SK-N-SH (cell line): Measurements from ENCODE around the gene AKAP17A. TPM values are rescaled to one million over a fixed set of nuclear protein-coding genes. Genes with fewer than 3 reads are reported as not detected.

Experiments
- CTCF ChIA-PET: fragments of 300-600, 350-600 bp; formaldehyde crosslinking; extraction: SDS; loops from one replicate; lab custom pipeline; 2021; lab: Yijun Ruan, JAX
- POLR2A ChIA-PET: fragments of 350-600 bp; sonication (Branson Sonifier 250); formaldehyde crosslinking; extraction: SDS; loops from one replicate; lab custom pipeline; 2020; ENCODE audit warnings: antibody characterized with exemption, inconsistent platforms; lab: Yijun Ruan, JAX
- DNase-seq: peaks from one replicate; pipeline ENCODE4 v3.0.0; 2012
- H2AFZ ChIP-seq: fragments of 200-600 bp; sonication (generic); 2 replicates; pipeline ENCODE4 v1.8.1; 2016; ENCODE audit warnings: antibody characterized with exemption, mild to moderate bottlenecking, low read depth
- H3F3A ChIP-seq: fragments of 200-600 bp; sonication (generic); replicated peaks from 2 replicates; pipeline ENCODE3; 2016; ENCODE audit warnings: antibody characterized with exemption, mild to moderate bottlenecking; ENCODE audit not compliant: insufficient read depth
- H3K27ac ChIP-seq, 2 experiments: fragments of 200-500 bp in 1 of 2; fragments of 200-600 bp in 1 of 2; sonication (Bioruptor generic) in 1 of 2; sonication (generic), shearing (Covaris generic) in 1 of 2; 2 replicates each; pipeline versions ENCODE4 v1.5.1 to v1.6.1; 2014 to 2016; ENCODE audit warnings: low read depth in 2 of 2, inconsistent platforms in 1 of 2, low read length in 1 of 2, mild to moderate bottlenecking in 1 of 2, mixed read lengths in 1 of 2
- H3K27me3 ChIP-seq: fragments of 200-600 bp; sonication (generic), shearing (Covaris generic); 2 replicates; pipeline ENCODE4 v1.6.1; 2016; ENCODE audit warnings: mixed run types; ENCODE audit not compliant: insufficient read depth
- H3K36me3 ChIP-seq, 2 experiments: fragments of 200-500 bp in 1 of 2; fragments of 200-600 bp in 1 of 2; sonication (Bioruptor generic) in 1 of 2; sonication (generic) in 1 of 2; replicated peaks in 1 of 2; 2 replicates each; pipeline versions ENCODE3 to v1.5.1; 2014 to 2016; ENCODE audit warnings: low read length in 1 of 2, mild to moderate bottlenecking in 1 of 2; ENCODE audit not compliant: insufficient read depth in 2 of 2, control insufficient read depth in 1 of 2
- H3K4me1 ChIP-seq, 2 experiments: fragments of 200-500 bp in 1 of 2; fragments of 200-600 bp in 1 of 2; sonication (Bioruptor generic) in 1 of 2; sonication (generic), shearing (Covaris generic) in 1 of 2; 2 replicates each; pipeline versions ENCODE4 v1.5.1 to v1.6.1; 2014 to 2016; ENCODE audit warnings: low read depth in 1 of 2, low read length in 1 of 2, mixed run types in 1 of 2; ENCODE audit not compliant: insufficient read depth in 2 of 2, control insufficient read depth in 1 of 2
- H3K4me2 ChIP-seq: fragments of 200-600 bp; sonication (generic), shearing (Covaris generic); 2 replicates; pipeline ENCODE4 v1.6.1; 2017; ENCODE audit warnings: mixed run types
- H3K4me3 ChIP-seq, 2 experiments: fragments of 200-500 bp in 1 of 2; fragments of 200-600 bp in 1 of 2; sonication (Bioruptor generic) in 1 of 2; sonication (generic), shearing (Covaris generic) in 1 of 2; 2 replicates each; pipeline versions ENCODE4 v1.5.1 to v1.8.1; 2014 to 2016; ENCODE audit warnings: low read depth in 2 of 2, inconsistent platforms in 1 of 2, low read length in 1 of 2, mild to moderate bottlenecking in 1 of 2, mixed read lengths in 1 of 2, moderate library complexity in 1 of 2
- H3K79me2 ChIP-seq: fragments of 200-600 bp; sonication (generic); 2 replicates; pipeline ENCODE4 v1.8.1; 2017; ENCODE audit warnings: mild to moderate bottlenecking; ENCODE audit not compliant: insufficient read depth
- H3K9ac ChIP-seq: fragments of 200-600 bp; sonication (generic); 2 replicates; pipeline ENCODE4 v1.6.1; 2017; ENCODE audit warnings: mixed run types
- H3K9me2 ChIP-seq: fragments of 200-600 bp; sonication (generic); 2 replicates; pipeline ENCODE4 v1.6.1; 2017; ENCODE audit warnings: mixed run types
- H3K9me3 ChIP-seq: fragments of 200-600 bp; sonication (generic); 2 replicates; pipeline ENCODE4 v1.6.1; 2017; ENCODE audit warnings: mixed run types, mild to moderate bottlenecking, moderate library complexity
- H4K20me1 ChIP-seq: fragments of 200-600 bp; sonication (generic); 2 replicates; pipeline ENCODE4 v1.6.1; 2017; ENCODE audit warnings: mild to moderate bottlenecking, mixed run types; ENCODE audit not compliant: insufficient read depth
- ELF1 ChIP-seq: IDR thresholded peaks from 2 replicates; pipeline ENCODE4 v1.4.0; 2012
- EZH2phosphoT487 ChIP-seq: fragments of 200-600 bp; sonication (generic); IDR thresholded peaks from 2 replicates; pipeline ENCODE4 v1.6.1; 2017; ENCODE audit warnings: low read depth, mixed run types, mild to moderate bottlenecking, antibody characterized with exemption, moderate library complexity, borderline replicate concordance
- FOXM1 ChIP-seq: IDR thresholded peaks from 2 replicates; pipeline ENCODE4 v1.4.0; 2012; ENCODE audit warnings: low read depth, mild to moderate bottlenecking
- JUND ChIP-seq: IDR thresholded peaks from 2 replicates; pipeline ENCODE4 v1.4.0; 2012
- NFIC ChIP-seq: IDR thresholded peaks from 2 replicates; pipeline ENCODE4 v1.4.0; 2012; ENCODE audit warnings: borderline replicate concordance
- NRF1 ChIP-seq: IDR thresholded peaks from 2 replicates; pipeline ENCODE4 v1.6.1; 2012; ENCODE audit warnings: low read depth, mild to moderate bottlenecking, low read length
- POLR2AphosphoS5 ChIP-seq: IDR thresholded peaks from 2 replicates; pipeline ENCODE4 v1.6.1; 2012; ENCODE audit warnings: low read depth, low read length
- RAD21 ChIP-seq: IDR thresholded peaks from 2 replicates; pipeline ENCODE4 v1.6.1; 2012; ENCODE audit warnings: mild to moderate bottlenecking, low read length
- RXRA ChIP-seq: IDR thresholded peaks from 2 replicates; pipeline ENCODE4 v1.4.0; 2012; ENCODE audit warnings: low read depth, mild to moderate bottlenecking, borderline replicate concordance
- SMC3 ChIP-seq: IDR thresholded peaks from 2 replicates; pipeline ENCODE4 v1.6.1; 2012; ENCODE audit warnings: low read depth, low read length, improper control_type of control experiment
- TAF1 ChIP-seq: IDR thresholded peaks from 2 replicates; pipeline ENCODE4 v1.6.1; 2012; ENCODE audit warnings: low read depth, mild to moderate bottlenecking, low read length, moderate library complexity, borderline replicate concordance
- TCF12 ChIP-seq: IDR thresholded peaks from 2 replicates; pipeline ENCODE4 v1.4.0; 2012
- TEAD4 ChIP-seq: IDR thresholded peaks from 2 replicates; pipeline ENCODE4 v1.4.0; 2012; ENCODE audit warnings: mild to moderate bottlenecking, borderline replicate concordance; ENCODE audit not compliant: insufficient read depth
- WGBS: methylation state at CpG from one replicate; pipeline ENCODE4 v1.1.6; 2017; ENCODE audit warnings: low lambda C conversion rate; 5-methylcytosine and 5-hydroxymethylcytosine counted together
- polyA plus RNA-seq, 3 experiments: library from polyadenylated mRNA; depleted of rRNA; stranded (reverse); fragments of >200 nt; gene quantifications; 2 replicates each; pipeline ENCODE4 v1.2.3, GENCODE V29; 2012
- TF ChIP-seq, protein P1 (sequence below): IDR thresholded peaks from 2 replicates; pipeline ENCODE4 v1.4.0; 2012; ENCODE audit warnings: low read depth
- TF ChIP-seq, protein P2 (sequence below): fragments of 200-600 bp; sonication (generic); IDR thresholded peaks from 2 replicates; pipeline ENCODE4 v1.6.1; 2017; ENCODE audit warnings: antibody characterized with exemption, mild to moderate bottlenecking, moderate library complexity
- TF ChIP-seq, protein P3 (sequence below): fragments of 150-350 bp; IDR thresholded peaks from 2 replicates; pipeline ENCODE4 v1.6.1; 2016; ENCODE audit warnings: mild to moderate bottlenecking, low read depth, low read length
- TF ChIP-seq, protein P4 (sequence below): fragments of 150-350 bp; IDR thresholded peaks from 2 replicates; pipeline ENCODE4 v1.6.1; 2017; ENCODE audit warnings: antibody characterized with exemption, low read length, low read depth, borderline replicate concordance
- TF ChIP-seq, protein P5 (sequence below): IDR thresholded peaks from 2 replicates; pipeline ENCODE4 v1.4.0; 2012; ENCODE audit warnings: low read depth, borderline replicate concordance

The AKAP17A gene
- polyA plus RNA-seq, 1 of the 3 experiments (the other 2 are of a cell fraction) = 43.8 TPM

DNA sequence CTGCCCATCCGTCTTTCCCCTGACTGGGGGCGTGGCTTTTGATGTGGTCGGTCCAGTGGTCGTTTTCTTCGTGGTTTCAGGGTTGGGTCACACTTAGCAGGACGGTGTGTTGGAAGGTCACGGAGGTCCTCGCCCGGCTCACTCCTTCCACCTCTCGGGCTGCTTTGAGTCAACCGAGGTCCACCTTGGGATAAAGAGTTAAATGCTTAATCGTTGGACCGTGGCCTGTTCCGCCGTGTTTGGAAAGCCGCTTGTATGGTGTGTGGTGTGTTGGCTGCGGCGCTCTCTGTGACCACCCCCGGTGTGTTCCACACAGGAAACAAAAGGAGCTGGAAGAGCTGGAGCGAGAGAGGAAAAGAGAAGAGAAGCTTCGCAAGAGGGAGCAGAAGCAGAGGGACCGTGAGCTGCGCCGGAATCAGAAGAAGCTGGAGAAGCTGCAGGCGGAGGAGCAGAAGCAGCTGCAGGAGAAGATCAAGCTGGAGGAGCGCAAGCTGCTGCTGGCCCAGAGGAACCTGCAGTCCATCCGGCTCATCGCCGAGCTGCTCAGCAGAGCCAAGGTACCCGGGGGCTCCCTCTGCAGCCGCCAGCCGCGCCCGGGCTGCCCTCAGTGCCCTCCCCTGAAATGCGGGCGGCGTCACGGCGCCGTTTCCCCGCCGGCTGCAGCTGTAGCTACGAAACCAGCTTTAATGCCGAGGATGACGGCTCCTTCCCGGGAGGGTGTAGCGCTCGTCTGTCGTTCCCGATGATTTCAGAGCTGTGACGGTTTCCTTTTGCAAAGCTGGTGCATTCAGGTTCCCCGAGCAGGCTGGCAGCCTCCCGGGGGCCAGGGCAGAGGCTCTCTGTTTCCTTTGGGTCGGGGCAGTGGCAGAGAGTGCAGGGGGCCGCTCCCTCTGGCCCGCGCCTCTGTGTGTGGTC, 7.7 kb downstream of the AKAP17A start:
- no peaks in the 10 kb centered on the region for H3K4me1 ChIP-seq
- POLR2A ChIA-PET = no interaction called here
- TF ChIP-seq POLR2AphosphoS5 (no peak), ELF1 (no peak), NFIC (no peak), FOXM1 (no peak), TCF12 (no peak), EZH2phosphoT487 (no peak), RAD21 (no peak), TAF1 (no peak), JUND (no peak), TEAD4 (no peak), RXRA (no peak), NRF1 (no peak), SMC3 (no peak)
- TF ChIP-seq, protein P1, sequence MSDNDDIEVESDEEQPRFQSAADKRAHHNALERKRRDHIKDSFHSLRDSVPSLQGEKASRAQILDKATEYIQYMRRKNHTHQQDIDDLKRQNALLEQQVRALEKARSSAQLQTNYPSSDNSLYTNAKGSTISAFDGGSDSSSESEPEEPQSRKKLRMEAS = no peak
- TF ChIP-seq, protein P2, sequence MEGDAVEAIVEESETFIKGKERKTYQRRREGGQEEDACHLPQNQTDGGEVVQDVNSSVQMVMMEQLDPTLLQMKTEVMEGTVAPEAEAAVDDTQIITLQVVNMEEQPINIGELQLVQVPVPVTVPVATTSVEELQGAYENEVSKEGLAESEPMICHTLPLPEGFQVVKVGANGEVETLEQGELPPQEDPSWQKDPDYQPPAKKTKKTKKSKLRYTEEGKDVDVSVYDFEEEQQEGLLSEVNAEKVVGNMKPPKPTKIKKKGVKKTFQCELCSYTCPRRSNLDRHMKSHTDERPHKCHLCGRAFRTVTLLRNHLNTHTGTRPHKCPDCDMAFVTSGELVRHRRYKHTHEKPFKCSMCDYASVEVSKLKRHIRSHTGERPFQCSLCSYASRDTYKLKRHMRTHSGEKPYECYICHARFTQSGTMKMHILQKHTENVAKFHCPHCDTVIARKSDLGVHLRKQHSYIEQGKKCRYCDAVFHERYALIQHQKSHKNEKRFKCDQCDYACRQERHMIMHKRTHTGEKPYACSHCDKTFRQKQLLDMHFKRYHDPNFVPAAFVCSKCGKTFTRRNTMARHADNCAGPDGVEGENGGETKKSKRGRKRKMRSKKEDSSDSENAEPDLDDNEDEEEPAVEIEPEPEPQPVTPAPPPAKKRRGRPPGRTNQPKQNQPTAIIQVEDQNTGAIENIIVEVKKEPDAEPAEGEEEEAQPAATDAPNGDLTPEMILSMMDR = no peak
- TF ChIP-seq, protein P3, sequence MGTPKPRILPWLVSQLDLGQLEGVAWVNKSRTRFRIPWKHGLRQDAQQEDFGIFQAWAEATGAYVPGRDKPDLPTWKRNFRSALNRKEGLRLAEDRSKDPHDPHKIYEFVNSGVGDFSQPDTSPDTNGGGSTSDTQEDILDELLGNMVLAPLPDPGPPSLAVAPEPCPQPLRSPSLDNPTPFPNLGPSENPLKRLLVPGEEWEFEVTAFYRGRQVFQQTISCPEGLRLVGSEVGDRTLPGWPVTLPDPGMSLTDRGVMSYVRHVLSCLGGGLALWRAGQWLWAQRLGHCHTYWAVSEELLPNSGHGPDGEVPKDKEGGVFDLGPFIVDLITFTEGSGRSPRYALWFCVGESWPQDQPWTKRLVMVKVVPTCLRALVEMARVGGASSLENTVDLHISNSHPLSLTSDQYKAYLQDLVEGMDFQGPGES = no peak
- TF ChIP-seq, protein P4, sequence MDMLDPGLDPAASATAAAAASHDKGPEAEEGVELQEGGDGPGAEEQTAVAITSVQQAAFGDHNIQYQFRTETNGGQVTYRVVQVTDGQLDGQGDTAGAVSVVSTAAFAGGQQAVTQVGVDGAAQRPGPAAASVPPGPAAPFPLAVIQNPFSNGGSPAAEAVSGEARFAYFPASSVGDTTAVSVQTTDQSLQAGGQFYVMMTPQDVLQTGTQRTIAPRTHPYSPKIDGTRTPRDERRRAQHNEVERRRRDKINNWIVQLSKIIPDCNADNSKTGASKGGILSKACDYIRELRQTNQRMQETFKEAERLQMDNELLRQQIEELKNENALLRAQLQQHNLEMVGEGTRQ = no peak
- TF ChIP-seq, protein P5, sequence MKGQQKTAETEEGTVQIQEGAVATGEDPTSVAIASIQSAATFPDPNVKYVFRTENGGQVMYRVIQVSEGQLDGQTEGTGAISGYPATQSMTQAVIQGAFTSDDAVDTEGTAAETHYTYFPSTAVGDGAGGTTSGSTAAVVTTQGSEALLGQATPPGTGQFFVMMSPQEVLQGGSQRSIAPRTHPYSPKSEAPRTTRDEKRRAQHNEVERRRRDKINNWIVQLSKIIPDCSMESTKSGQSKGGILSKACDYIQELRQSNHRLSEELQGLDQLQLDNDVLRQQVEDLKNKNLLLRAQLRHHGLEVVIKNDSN = no peak
- no peak overlapping the region for H3K27ac ChIP-seq
- H3K4me3 ChIP-seq = no peak overlapping the region
- peaks cover 22% of the 10 kb centered on the region for H4K20me1 ChIP-seq
- H3K36me3 ChIP-seq = peaks cover 27 to 82% of the 10 kb centered on the region in 2 experiments
- no peaks in the 10 kb centered on the region for H3K27me3 ChIP-seq
- H2AFZ ChIP-seq = no peak overlapping the region
- 97% methylated on average over 51 of the region's 57 CpGs for WGBS
- H3K79me2 ChIP-seq = peaks cover 30% of the 10 kb centered on the region; the same call in 1 of the 2 replicates
- no peak for DNase-seq
- H3F3A ChIP-seq = no peaks in the 10 kb centered on the region
- no peak overlapping the region for H3K4me2 ChIP-seq
- CTCF ChIA-PET = no interaction called here
- H3K9me3 ChIP-seq = no peaks in the 10 kb centered on the region
- no peaks in the 10 kb centered on the region for H3K9me2 ChIP-seq
- H3K9ac ChIP-seq = no peak overlapping the region
